ENCODE results near the gene IRF6. TPM values are rescaled to one million over a fixed set of nuclear protein-coding genes. Genes with fewer than 3 reads are reported as not detected.

Gene IRF6
- total and polyA plus RNA-seq, 12 donors, result 5.4 to 60.2 (median 23.4) TPM

DNA sequence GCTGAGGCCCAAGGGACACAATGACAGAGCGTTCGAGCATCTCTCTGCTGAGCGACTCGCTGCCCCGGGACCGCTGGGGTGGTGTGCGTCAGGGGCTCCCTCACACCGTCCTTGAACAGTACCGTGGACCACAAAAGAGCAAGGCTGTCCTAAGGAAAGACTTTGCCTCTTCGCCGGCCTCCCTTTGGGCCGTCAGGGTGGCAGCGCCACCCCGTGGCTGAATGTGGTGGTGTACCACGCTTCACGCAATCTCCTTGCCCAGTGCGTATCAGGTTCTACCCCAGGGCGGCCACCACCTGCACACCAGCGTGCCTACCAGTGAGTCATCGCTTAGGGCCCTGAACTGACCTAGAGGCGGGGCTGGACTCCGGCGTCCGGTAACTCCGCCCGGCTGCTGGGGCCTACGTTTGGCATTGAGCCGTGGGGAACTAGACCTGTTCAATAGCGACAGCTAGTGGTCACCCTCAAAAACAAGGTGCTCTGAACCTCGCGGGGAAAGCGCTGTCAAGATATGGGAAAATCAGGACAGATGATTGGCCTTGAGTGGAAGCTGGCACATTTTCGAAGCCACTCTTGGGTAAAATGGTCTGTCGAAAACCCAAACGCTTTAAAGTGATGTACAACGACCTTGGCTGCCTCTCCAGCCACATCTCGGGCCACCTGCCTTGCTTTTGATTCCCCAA lies 58.2 kb downstream of the IRF6 start:
- WGBS, 4 donors, result 4 to 10% (median 7%) methylated on average over 19 to 37 of the region's 37 CpGs
- Histone ChIP-seq H3K27ac (peak overlapping the region in 2 of 5 donors; percentile 38 to 39), H3K36me3 (replicated peaks in 1 of 2) (no peaks in the 10 kb centered on the region), H3K4me1 (replicated peaks in 1 of 2) (peaks cover 0 to 5% of the 10 kb centered on the region in 2 donors), H3K4me3 (peak overlapping the region in 1 of 4 donors; percentile 21), H3K9me3 (replicated peaks in 1 of 3) (no peaks in the 10 kb centered on the region), H3K27me3 (no peaks in the 10 kb centered on the region)
- intact Hi-C loops (cut with DNase I), result loop anchor here in 1 of 2 donors (5.0 to 10.0 kb wide), 3 partner anchors 53 to 170 kb away; no protein-coding TSS in a partner anchor
- peak; percentile 94 to 99 (median 99) for DNase-seq
- TF ChIP-seq, protein P1, sequence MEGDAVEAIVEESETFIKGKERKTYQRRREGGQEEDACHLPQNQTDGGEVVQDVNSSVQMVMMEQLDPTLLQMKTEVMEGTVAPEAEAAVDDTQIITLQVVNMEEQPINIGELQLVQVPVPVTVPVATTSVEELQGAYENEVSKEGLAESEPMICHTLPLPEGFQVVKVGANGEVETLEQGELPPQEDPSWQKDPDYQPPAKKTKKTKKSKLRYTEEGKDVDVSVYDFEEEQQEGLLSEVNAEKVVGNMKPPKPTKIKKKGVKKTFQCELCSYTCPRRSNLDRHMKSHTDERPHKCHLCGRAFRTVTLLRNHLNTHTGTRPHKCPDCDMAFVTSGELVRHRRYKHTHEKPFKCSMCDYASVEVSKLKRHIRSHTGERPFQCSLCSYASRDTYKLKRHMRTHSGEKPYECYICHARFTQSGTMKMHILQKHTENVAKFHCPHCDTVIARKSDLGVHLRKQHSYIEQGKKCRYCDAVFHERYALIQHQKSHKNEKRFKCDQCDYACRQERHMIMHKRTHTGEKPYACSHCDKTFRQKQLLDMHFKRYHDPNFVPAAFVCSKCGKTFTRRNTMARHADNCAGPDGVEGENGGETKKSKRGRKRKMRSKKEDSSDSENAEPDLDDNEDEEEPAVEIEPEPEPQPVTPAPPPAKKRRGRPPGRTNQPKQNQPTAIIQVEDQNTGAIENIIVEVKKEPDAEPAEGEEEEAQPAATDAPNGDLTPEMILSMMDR (IDR thresholded peaks at IDR 0.05), result peak; percentile 89 to 100 (median 98)
- no peak for TF ChIP-seq POLR2A (IDR thresholded peaks at IDR 0.05)

DNA sequence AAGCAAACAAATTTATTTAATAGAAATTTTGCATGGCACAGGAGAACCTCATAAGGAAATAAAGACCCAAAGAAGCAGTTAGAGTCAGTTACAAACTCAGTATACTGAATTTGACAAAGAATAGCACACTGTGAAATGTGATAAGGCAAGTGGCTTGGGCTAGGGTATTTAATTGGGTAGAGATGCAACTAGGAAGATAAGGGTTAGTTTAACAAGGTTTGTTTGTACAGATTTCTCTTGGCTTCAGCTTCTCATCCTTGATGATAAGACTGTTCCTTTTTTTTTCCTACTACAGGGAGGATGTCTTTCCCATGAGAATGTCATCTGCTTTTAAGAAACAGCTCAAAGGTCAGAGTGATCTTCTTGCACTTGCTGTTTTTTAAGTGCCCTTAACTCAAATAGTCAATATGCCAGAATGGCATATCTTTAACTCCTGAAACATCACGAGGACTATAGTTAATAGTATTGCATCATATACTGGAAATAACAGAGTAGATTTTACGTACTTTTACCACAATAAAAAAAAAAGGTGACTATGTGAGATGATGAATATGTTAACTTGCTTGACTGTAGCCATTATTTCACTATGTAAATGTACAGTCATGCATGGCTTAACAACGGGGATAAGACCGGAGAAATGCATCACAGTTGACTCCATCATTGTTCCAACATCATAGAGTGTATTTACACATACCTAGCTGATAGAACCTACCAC lies 59.3 kb downstream of the IRF6 start:
- H3K9me3 ChIP-seq (replicated peaks in 1 of 3), result no peaks in the 10 kb centered on the region
- no peak overlapping the region for H3K4me3 ChIP-seq
- intact Hi-C loops (cut with DNase I), result loop anchor here in 1 of 2 donors (5.0 to 10.0 kb wide), 3 partner anchors 52 to 169 kb away; no protein-coding TSS in a partner anchor
- no peaks in the 10 kb centered on the region for H3K27me3 ChIP-seq
- no peak overlapping the region for H3K27ac ChIP-seq
- TF ChIP-seq, protein P1 (IDR thresholded peaks at IDR 0.05), result no peak
- H3K4me1 ChIP-seq (replicated peaks in 1 of 2), result peaks cover 0 to 5% of the 10 kb centered on the region in 2 donors
- DNase-seq, result no peak
- WGBS, 4 donors, result 65 to 74% (median 68%) methylated on average over 4 of the region's 4 CpGs
- H3K36me3 ChIP-seq (replicated peaks in 1 of 2), result no peaks in the 10 kb centered on the region

DNA sequence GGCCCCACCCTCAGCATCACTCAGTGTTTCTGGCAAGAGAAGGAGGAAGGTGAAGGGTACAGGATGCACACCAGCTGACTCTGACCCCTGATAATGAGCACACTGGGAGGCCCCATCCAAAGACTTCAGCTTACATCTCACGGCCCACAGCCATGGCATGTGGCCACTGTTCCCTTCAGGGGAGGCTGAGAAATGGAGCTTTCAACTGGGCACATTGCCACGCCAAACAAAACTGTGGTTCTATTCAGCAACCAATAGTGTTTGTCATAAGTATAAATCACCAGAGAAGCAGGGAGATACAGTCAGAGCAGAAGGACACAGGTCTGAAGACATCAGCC lies 62.8 kb downstream of the IRF6 start:
- peak in 6 of 7 donors; percentile 27 to 69 (median 56) for DNase-seq
- Histone ChIP-seq H3K4me3 (no peak overlapping the region), H3K4me1 (replicated peaks in 1 of 2) (peaks cover 0 to 5% of the 10 kb centered on the region in 2 donors), H3K9me3 (replicated peaks in 1 of 3) (no peaks in the 10 kb centered on the region), H3K27me3 (no peaks in the 10 kb centered on the region), H3K27ac (peak overlapping the region in 1 of 5 donors; percentile 65), H3K36me3 (replicated peaks in 1 of 2) (no peaks in the 10 kb centered on the region)
- intact Hi-C loops (cut with DNase I), result loop anchor here in 1 of 2 donors (10.0 kb wide), 2 partner anchors 48 to 118 kb away; no protein-coding TSS in a partner anchor
- no peak for TF ChIP-seq POLR2A (IDR thresholded peaks at IDR 0.05)
- TF ChIP-seq, protein P1 (IDR thresholded peaks at IDR 0.05), result no peak
- 33 to 57% (median 55%) methylated on average over 2 of the region's 2 CpGs for WGBS, 4 donors

DNA sequence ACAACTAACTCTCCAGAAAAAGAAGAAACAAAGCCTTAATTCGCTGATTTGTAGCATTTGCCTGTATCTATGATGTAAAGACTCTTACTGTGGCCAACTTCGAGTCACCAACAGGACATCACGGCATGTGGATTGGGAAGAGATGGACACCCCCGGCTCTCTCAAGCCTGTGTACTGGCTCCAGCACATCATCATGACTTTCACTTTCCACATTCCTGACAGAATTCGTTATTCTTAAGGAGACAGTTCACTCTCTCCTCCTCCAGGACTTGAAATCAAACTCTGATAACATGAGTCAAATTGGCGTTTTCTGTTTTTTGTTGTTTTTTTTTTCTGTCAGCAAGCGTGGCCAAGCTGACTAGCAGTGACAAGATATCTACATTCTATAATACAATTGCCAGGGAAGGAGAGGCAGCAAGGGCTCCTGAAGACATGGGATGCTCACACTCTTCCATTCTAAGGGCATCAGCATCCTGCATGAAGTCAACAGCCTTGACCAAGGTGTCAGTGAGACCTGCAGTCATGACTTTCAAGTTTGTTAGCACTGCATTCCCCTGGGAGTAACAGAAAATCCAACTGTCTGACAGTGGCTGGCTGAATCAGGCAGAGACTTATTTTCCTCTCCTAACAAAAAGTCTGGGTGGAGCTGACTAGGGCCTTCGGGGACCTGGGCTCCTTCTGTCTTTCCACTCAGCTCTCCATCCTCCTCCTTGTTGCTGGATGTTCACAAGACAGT lies 63.4 kb downstream of the IRF6 start:
- Histone ChIP-seq H3K27me3 (no peaks in the 10 kb centered on the region), H3K27ac (peak overlapping the region in 3 of 5 donors; percentile 8 to 65 (median 41)), H3K4me1 (replicated peaks in 1 of 2) (peaks cover 0 to 5% of the 10 kb centered on the region in 2 donors), H3K36me3 (replicated peaks in 1 of 2) (no peaks in the 10 kb centered on the region), H3K9me3 (replicated peaks in 1 of 3) (no peaks in the 10 kb centered on the region), H3K4me3 (no peak overlapping the region)
- intact Hi-C loops (cut with DNase I), result loop anchor here in 1 of 2 donors (10.0 kb wide), 2 partner anchors 48 to 118 kb away; no protein-coding TSS in a partner anchor
- 54 to 68% (median 61%) methylated on average over 8 of the region's 8 CpGs for WGBS, 4 donors
- DNase-seq, result peak in 1 of 7 donors; percentile 15
- TF ChIP-seq, protein P1 (IDR thresholded peaks at IDR 0.05), result peak in 2 of 6 experiments; percentile 13 to 17
- no peak for TF ChIP-seq POLR2A (IDR thresholded peaks at IDR 0.05)

All from adrenal gland (tissue), 12 donors.